ENCODE results near the gene KLK7.

DNA sequence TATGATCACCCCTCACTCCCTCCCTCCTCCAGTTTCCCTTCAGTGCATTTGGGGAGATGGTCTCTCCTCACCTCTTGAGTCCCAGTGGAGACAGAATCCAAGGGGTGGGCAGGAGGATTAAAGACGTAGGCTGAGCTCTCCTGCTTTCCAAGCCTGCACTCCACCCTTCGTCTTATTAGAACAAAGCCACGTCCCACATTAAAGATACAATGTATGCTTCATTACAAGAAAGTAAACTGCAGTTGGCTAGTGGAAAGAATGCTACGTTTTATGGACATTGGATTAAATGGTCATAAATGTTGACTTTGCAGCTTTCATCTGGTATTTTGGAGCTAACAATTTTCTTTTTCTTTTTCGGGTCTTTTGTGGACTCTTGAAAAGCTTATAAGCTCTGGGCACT, 44.2 kb upstream of the KLK7 start:
- TF ChIP-seq, protein P1, sequence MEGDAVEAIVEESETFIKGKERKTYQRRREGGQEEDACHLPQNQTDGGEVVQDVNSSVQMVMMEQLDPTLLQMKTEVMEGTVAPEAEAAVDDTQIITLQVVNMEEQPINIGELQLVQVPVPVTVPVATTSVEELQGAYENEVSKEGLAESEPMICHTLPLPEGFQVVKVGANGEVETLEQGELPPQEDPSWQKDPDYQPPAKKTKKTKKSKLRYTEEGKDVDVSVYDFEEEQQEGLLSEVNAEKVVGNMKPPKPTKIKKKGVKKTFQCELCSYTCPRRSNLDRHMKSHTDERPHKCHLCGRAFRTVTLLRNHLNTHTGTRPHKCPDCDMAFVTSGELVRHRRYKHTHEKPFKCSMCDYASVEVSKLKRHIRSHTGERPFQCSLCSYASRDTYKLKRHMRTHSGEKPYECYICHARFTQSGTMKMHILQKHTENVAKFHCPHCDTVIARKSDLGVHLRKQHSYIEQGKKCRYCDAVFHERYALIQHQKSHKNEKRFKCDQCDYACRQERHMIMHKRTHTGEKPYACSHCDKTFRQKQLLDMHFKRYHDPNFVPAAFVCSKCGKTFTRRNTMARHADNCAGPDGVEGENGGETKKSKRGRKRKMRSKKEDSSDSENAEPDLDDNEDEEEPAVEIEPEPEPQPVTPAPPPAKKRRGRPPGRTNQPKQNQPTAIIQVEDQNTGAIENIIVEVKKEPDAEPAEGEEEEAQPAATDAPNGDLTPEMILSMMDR (conservative IDR thresholded peaks at IDR 0.05; ENCODE audit: low read length): no peak
- no peak for TF ChIP-seq EZH2phosphoT487 (IDR thresholded peaks at IDR 0.05; ENCODE audit: borderline replicate concordance)

Measured in Loucy (cell line).